ENCODE measurements around the gene ANO7. TPM values are rescaled to one million over a fixed set of nuclear protein-coding genes. Genes with fewer than 3 reads are reported as not detected.

Gene ANO7
- total RNA-seq, 1 donor from 2014 or later: 16.1 TPM

- TF ChIP-seq CTCF (IDR thresholded peaks at IDR 0.05; ENCODE audit: unreplicated experiment): no peak
- Mint-ChIP-seq H3K4me3 (ENCODE audit: unreplicated experiment) (no peak overlapping the region), H3K27me3 (ENCODE audit: unreplicated experiment) (peaks cover 5% of the 10 kb centered on the region), H3K27ac (ENCODE audit: unreplicated experiment) (no peak overlapping the region), H3K4me1 (ENCODE audit: unreplicated experiment) (no peaks in the 10 kb centered on the region), H3K36me3 (ENCODE audit: low read depth, unreplicated experiment) (no peaks in the 10 kb centered on the region), H3K9me3 (ENCODE audit: unreplicated experiment) (no peaks in the 10 kb centered on the region)
- DNase-seq (ENCODE audit: low spot score): no peak
These were observed 1.4 kb downstream of the ANO7 start for GRCh38 chr2:241189856-241190201.

- Mint-ChIP-seq H3K9me3 (ENCODE audit: unreplicated experiment) (no peaks in the 10 kb centered on the region), H3K27me3 (ENCODE audit: unreplicated experiment) (peaks cover 5% of the 10 kb centered on the region), H3K4me3 (ENCODE audit: unreplicated experiment) (no peak overlapping the region), H3K27ac (ENCODE audit: unreplicated experiment) (no peak overlapping the region), H3K4me1 (ENCODE audit: unreplicated experiment) (no peaks in the 10 kb centered on the region), H3K36me3 (ENCODE audit: low read depth, unreplicated experiment) (no peaks in the 10 kb centered on the region)
- DNase-seq (ENCODE audit: low spot score): no peak
- TF ChIP-seq CTCF (IDR thresholded peaks at IDR 0.05; ENCODE audit: unreplicated experiment): no peak
These were observed 2.0 kb downstream of the ANO7 start for GRCh38 chr2:241190291-241190981.

GRCh38 chr2:241191081-241191480 is 2.6 kb downstream of the ANO7 start:
- no peak overlapping the region for H3K4me3 Mint-ChIP-seq (ENCODE audit: unreplicated experiment)
- DNase-seq (ENCODE audit: low spot score): no peak
- no peaks in the 10 kb centered on the region for H3K36me3 Mint-ChIP-seq (ENCODE audit: low read depth, unreplicated experiment)
- TF ChIP-seq CTCF (IDR thresholded peaks at IDR 0.05; ENCODE audit: unreplicated experiment): no peak
- no peak overlapping the region for H3K27ac Mint-ChIP-seq (ENCODE audit: unreplicated experiment)
- peaks cover 6% of the 10 kb centered on the region for H3K27me3 Mint-ChIP-seq (ENCODE audit: unreplicated experiment)
- H3K9me3 Mint-ChIP-seq (ENCODE audit: unreplicated experiment): no peaks in the 10 kb centered on the region
- H3K4me1 Mint-ChIP-seq (ENCODE audit: unreplicated experiment): no peaks in the 10 kb centered on the region

- H3K9me3 Mint-ChIP-seq (ENCODE audit: unreplicated experiment): no peaks in the 10 kb centered on the region
- no peak for DNase-seq (ENCODE audit: low spot score)
- no peak overlapping the region for H3K4me3 Mint-ChIP-seq (ENCODE audit: unreplicated experiment)
- no peak overlapping the region for H3K27ac Mint-ChIP-seq (ENCODE audit: unreplicated experiment)
- H3K36me3 Mint-ChIP-seq (ENCODE audit: low read depth, unreplicated experiment): no peaks in the 10 kb centered on the region
- no peaks in the 10 kb centered on the region for H3K4me1 Mint-ChIP-seq (ENCODE audit: unreplicated experiment)
- H3K27me3 Mint-ChIP-seq (ENCODE audit: unreplicated experiment): peaks cover 4% of the 10 kb centered on the region
- no peak for TF ChIP-seq CTCF (IDR thresholded peaks at IDR 0.05; ENCODE audit: unreplicated experiment)
These were observed 4.8 kb downstream of the ANO7 start for GRCh38 chr2:241193271-241193670.

GRCh38 chr2:241194811-241195210 is 6.3 kb downstream of the ANO7 start:
- Mint-ChIP-seq H3K36me3 (ENCODE audit: low read depth, unreplicated experiment) (no peaks in the 10 kb centered on the region), H3K4me1 (ENCODE audit: unreplicated experiment) (no peaks in the 10 kb centered on the region), H3K27ac (ENCODE audit: unreplicated experiment) (no peak overlapping the region), H3K4me3 (ENCODE audit: unreplicated experiment) (no peak overlapping the region), H3K9me3 (ENCODE audit: unreplicated experiment) (no peaks in the 10 kb centered on the region), H3K27me3 (ENCODE audit: unreplicated experiment) (peaks cover 4% of the 10 kb centered on the region)
- TF ChIP-seq CTCF (IDR thresholded peaks at IDR 0.05; ENCODE audit: unreplicated experiment): no peak
- no peak for DNase-seq (ENCODE audit: low spot score)
